Upper lobe of right lung (tissue), 1 donor: Measurements from ENCODE around the gene THSD4. TPM values are rescaled to one million over a fixed set of nuclear protein-coding genes. Genes with fewer than 3 reads are reported as not detected.
A peak's percentile ranks its signal among the peaks of the same experiment; 100 is the strongest.

Experiments used
- ATAC-seq: fragments of 200-7000 bp; cut with Tn5 transposase; one replicate; pipeline ENCODE4 v1.9.1; 2020; ENCODE audit warnings: mild to moderate bottlenecking, moderate library complexity
- DNase-seq: peaks from one replicate; pipeline ENCODE4 v3.0.0-alpha.2; 2020
- H3K27ac ChIP-seq: fragments of 200-600 bp; one replicate; pipeline ENCODE4 v1.8.0; 2022
- H3K27me3 ChIP-seq: fragments of 200-600 bp; one replicate; pipeline ENCODE4 v1.8.0; 2022; ENCODE audit warnings: mild to moderate bottlenecking
- H3K36me3 ChIP-seq: fragments of 200-600 bp; one replicate; pipeline ENCODE4 v1.8.0; 2022
- H3K4me1 ChIP-seq: fragments of 200-600 bp; one replicate; pipeline ENCODE4 v1.8.0; 2022
- H3K4me3 ChIP-seq: fragments of 200-600 bp; one replicate; pipeline ENCODE4 v1.8.0; 2022; ENCODE audit warnings: mild to moderate bottlenecking
- H3K9me3 ChIP-seq: fragments of 200-600 bp; one replicate; pipeline ENCODE4 v1.8.0; 2022
- CTCF ChIP-seq: fragments of 200-600 bp; IDR thresholded peaks from one replicate; pipeline ENCODE4 v1.8.0; 2022; ENCODE audit warnings: antibody characterized with exemption
- intact Hi-C: fragments of 100-400 bp; cut with DNase I; formaldehyde crosslinking; loops from one replicate; pipeline ENCODE4 v1.11.0; 2022
- total RNA-seq: library from RNA; stranded (reverse); fragmentation: NEBNext Ultra II Directional; extraction: Animal tissue kit (Norgen Biotek cat#: 25700); gene quantifications from one replicate; pipeline ENCODE4 v1.2.1, GENCODE V29; 2021
- donor health status: DM: no; HTN: yes; CAD: no; lungs with severe emphysema.

THSD4 gene
- total RNA-seq, 1 donor from 2014 or later: 25.6 TPM

- H3K27ac ChIP-seq: peak overlapping the region; percentile 58
- DNase-seq (no peak), ATAC-seq (peak; percentile 52)
- intact Hi-C loops: no loop called here
- peaks cover 6% of the 10 kb centered on the region for H3K4me1 ChIP-seq
- no peak overlapping the region for H3K4me3 ChIP-seq
- H3K9me3 ChIP-seq: no peaks in the 10 kb centered on the region
- H3K36me3 ChIP-seq: no peaks in the 10 kb centered on the region
- H3K27me3 ChIP-seq: no peaks in the 10 kb centered on the region
- TF ChIP-seq CTCF: no peak
Measured at GRCh38 chr15:71083349-71083748, 31.9 kb upstream of the THSD4 start.

GRCh38 chr15:71084264-71084663, 31.0 kb upstream of the THSD4 start:
- intact Hi-C loops: no loop called here
- Histone ChIP-seq H3K36me3 (no peaks in the 10 kb centered on the region), H3K27me3 (no peaks in the 10 kb centered on the region), H3K9me3 (no peaks in the 10 kb centered on the region), H3K27ac (peak overlapping the region; percentile 58), H3K4me1 (peaks cover 6% of the 10 kb centered on the region), H3K4me3 (no peak overlapping the region)
- ATAC-seq: no peak
- no peak for DNase-seq
- TF ChIP-seq CTCF: no peak

- no peak overlapping the region for H3K27ac ChIP-seq
- no peak for TF ChIP-seq CTCF
- no peaks in the 10 kb centered on the region for H3K27me3 ChIP-seq
- ATAC-seq: no peak
- H3K4me3 ChIP-seq: no peak overlapping the region
- H3K9me3 ChIP-seq: no peaks in the 10 kb centered on the region
- H3K4me1 ChIP-seq: no peaks in the 10 kb centered on the region
- intact Hi-C loops: no loop called here
- no peaks in the 10 kb centered on the region for H3K36me3 ChIP-seq
- DNase-seq: no peak
Measured at GRCh38 chr15:71085809-71086208, 29.5 kb upstream of the THSD4 start.

- Histone ChIP-seq H3K9me3 (no peaks in the 10 kb centered on the region), H3K4me1 (no peaks in the 10 kb centered on the region), H3K4me3 (no peak overlapping the region), H3K27me3 (no peaks in the 10 kb centered on the region), H3K36me3 (no peaks in the 10 kb centered on the region), H3K27ac (no peak overlapping the region)
- DNase-seq: no peak
- no peak for ATAC-seq
- no peak for TF ChIP-seq CTCF
- intact Hi-C loops: no loop called here
Measured at GRCh38 chr15:71088155-71088554, 27.1 kb upstream of the THSD4 start.

GRCh38 chr15:71088683-71089082, 26.6 kb upstream of the THSD4 start:
- no peaks in the 10 kb centered on the region for H3K9me3 ChIP-seq
- no peaks in the 10 kb centered on the region for H3K4me1 ChIP-seq
- no peak overlapping the region for H3K27ac ChIP-seq
- intact Hi-C loops: no loop called here
- H3K4me3 ChIP-seq: no peak overlapping the region
- ATAC-seq (no peak), DNase-seq (no peak)
- no peaks in the 10 kb centered on the region for H3K27me3 ChIP-seq
- TF ChIP-seq CTCF: no peak
- no peaks in the 10 kb centered on the region for H3K36me3 ChIP-seq

GRCh38 chr15:71089801-71090200, 25.5 kb upstream of the THSD4 start:
- no peaks in the 10 kb centered on the region for H3K4me1 ChIP-seq
- no peak overlapping the region for H3K4me3 ChIP-seq
- ATAC-seq (no peak), DNase-seq (no peak)
- intact Hi-C loops: no loop called here
- H3K36me3 ChIP-seq: no peaks in the 10 kb centered on the region
- no peak overlapping the region for H3K27ac ChIP-seq
- TF ChIP-seq CTCF: no peak
- H3K27me3 ChIP-seq: no peaks in the 10 kb centered on the region
- no peaks in the 10 kb centered on the region for H3K9me3 ChIP-seq
